ENCODE data around the gene HMGB4. TPM values are rescaled to one million over a fixed set of nuclear protein-coding genes. Genes with fewer than 3 reads are reported as not detected.

HMGB4 gene
- total and polyA plus RNA-seq, 9 of the 15 experiments (the other 6 are each of a cell fraction or from before 2014, with no cell fraction given) = not detected

DNA sequence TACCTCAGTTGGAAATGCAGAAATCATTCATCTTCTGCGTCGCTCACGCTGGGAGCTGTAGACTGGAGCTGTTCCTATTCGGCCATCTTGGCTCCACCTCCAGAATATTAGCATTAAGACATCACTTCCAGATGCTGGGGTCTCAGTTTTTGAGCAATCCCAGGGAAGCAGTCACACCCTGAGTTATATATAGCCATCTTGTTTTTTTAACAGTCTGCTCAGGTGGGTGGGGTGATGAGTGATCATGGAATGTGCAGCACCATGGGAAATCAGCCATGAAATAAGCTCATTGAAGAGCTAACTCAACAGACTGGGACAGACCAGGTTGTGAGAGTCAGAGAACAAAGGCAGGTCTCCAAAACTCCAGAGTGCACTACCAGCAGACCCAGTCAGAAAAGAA lies 27.0 kb upstream of the HMGB4 start:
- no peak overlapping the region for H3K9ac ChIP-seq (ENCODE audit: insufficient read depth in 1 of 2, low read depth in 2 of 2, low read length in 2 of 2)
- POLR2A ChIA-PET = no interaction called here
- H3K9me3 ChIP-seq (replicated peaks; ENCODE audit: control insufficient read depth, insufficient read depth, low read depth, low read length) = no peaks in the 10 kb centered on the region
- DNase-seq (ENCODE audit: extremely low read depth in 1 of 4, low spot score in 3 of 4) (no peak), FAIRE-seq (no peak), ATAC-seq (no peak)
- no peaks in the 10 kb centered on the region for H3K27me3 ChIP-seq (ENCODE audit: control insufficient read depth in 2 of 2, insufficient read depth in 2 of 2, low read length in 2 of 2)
- intact Hi-C loops (cut with micrococcal nuclease) = no loop called here
- in situ Hi-C loops (cut with MboI) = no loop called here
- no peaks in the 10 kb centered on the region for H3K79me2 ChIP-seq (ENCODE audit: control insufficient read depth, insufficient read depth, low read length)
- H2AFZ ChIP-seq (ENCODE audit: low read depth, low read length) = no peak overlapping the region
- no TSS peak for BruUV-seq (replicated peaks)
- WGBS (ENCODE audit: insufficient coverage, low coverage, missing lambda C conversion rate) = 2% methylated on average over 4 of the region's 4 CpGs
- TF ChIP-seq MYC (IDR thresholded peaks at IDR 0.05; ENCODE audit: low read depth, low read length) (no peak), MYC (CRISPR knock-in tag; IDR thresholded peaks at IDR 0.05; ENCODE audit: borderline replicate concordance, low read depth) (no peak), ZNF830 (CRISPR knock-in tag; IDR thresholded peaks at IDR 0.05) (no peak), ATF7 (IDR thresholded peaks at IDR 0.05) (no peak), FOXK2 (conservative IDR thresholded peaks at IDR 0.05 in 1 of 2, IDR thresholded peaks at IDR 0.05 in 1 of 2; ENCODE audit: low read depth in 2 of 2) (no peak), SPI1 (IDR thresholded peaks at IDR 0.05; ENCODE audit: borderline replicate concordance, low read depth, low read length) (no peak), TAF1 (IDR thresholded peaks at IDR 0.05; ENCODE audit: control insufficient read depth, extremely low read depth, insufficient read depth, low read length, severe bottlenecking) (no peak), ZNF12 (CRISPR knock-in tag; IDR thresholded peaks at IDR 0.05) (no peak), ZNF23 (CRISPR knock-in tag; IDR thresholded peaks at IDR 0.05) (no peak)
- no peaks in the 10 kb centered on the region for H3K36me3 ChIP-seq (ENCODE audit: control insufficient read depth, insufficient read depth, low read length)
- H4K20me1 ChIP-seq (replicated peaks; ENCODE audit: control insufficient read depth, insufficient read depth, low read length) = no peaks in the 10 kb centered on the region
- no peak overlapping the region for H3K4me2 ChIP-seq (ENCODE audit: insufficient read depth, low read length)
- CTCF ChIA-PET (ENCODE audit: low intra/inter-chr PET ratio) = no interaction called here
- H3K4me3 ChIP-seq = no peak overlapping the region
- H3K9me1 ChIP-seq (ENCODE audit: control insufficient read depth, insufficient read depth, low read length) = no peaks in the 10 kb centered on the region
- no peak overlapping the region for H3K27ac ChIP-seq (ENCODE audit: extremely low read depth, low read depth, low read length)
- no peaks in the 10 kb centered on the region for H3K4me1 ChIP-seq (replicated peaks in 1 of 2; ENCODE audit: control insufficient read depth in 2 of 2, insufficient read depth in 2 of 2, low read length in 2 of 2)

Data from K562 (cell line).